Lower leg skin (tissue), 3 donors: Measurements from ENCODE around the gene KCNB1.

Source experiments
- POLR2A ChIP-seq, 2 donors: fragments of 450-650 bp; IDR thresholded peaks; one replicate each; pipeline ENCODE4 v1.6.1; 2016 to 2017; ENCODE audit warnings: antibody characterized with exemption in 2 of 2, mild to moderate bottlenecking in 1 of 2, moderate library complexity in 1 of 2
- TF ChIP-seq, protein P1 (sequence below), 3 donors: fragments of 450-650 bp; IDR thresholded peaks; one replicate each; pipeline ENCODE4 v1.5.1; 2016; ENCODE audit warnings: antibody characterized with exemption in 3 of 3, mild to moderate bottlenecking in 3 of 3, moderate library complexity in 2 of 3

DNA sequence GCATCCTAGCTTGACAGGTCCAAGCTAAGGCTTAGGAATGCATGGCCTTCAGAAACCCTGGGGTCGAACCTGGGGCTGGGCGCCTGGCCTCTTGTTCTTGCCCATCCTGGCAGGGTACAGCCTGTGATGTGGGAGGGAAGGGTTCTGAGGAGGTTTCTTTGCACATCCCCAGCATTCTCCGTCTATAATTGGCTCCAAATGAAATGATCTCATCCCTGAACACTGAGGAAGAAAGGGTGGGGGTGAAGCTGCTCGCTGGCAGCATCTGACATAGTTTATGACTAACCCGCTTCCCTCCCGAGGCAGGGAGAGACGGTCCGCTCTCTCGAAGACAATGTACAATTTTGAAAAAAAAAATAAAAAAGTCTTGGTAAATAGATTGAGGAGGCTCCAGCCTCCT is 137.5 kb downstream of the KCNB1 start:
- TF ChIP-seq, protein P1, sequence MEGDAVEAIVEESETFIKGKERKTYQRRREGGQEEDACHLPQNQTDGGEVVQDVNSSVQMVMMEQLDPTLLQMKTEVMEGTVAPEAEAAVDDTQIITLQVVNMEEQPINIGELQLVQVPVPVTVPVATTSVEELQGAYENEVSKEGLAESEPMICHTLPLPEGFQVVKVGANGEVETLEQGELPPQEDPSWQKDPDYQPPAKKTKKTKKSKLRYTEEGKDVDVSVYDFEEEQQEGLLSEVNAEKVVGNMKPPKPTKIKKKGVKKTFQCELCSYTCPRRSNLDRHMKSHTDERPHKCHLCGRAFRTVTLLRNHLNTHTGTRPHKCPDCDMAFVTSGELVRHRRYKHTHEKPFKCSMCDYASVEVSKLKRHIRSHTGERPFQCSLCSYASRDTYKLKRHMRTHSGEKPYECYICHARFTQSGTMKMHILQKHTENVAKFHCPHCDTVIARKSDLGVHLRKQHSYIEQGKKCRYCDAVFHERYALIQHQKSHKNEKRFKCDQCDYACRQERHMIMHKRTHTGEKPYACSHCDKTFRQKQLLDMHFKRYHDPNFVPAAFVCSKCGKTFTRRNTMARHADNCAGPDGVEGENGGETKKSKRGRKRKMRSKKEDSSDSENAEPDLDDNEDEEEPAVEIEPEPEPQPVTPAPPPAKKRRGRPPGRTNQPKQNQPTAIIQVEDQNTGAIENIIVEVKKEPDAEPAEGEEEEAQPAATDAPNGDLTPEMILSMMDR (IDR thresholded peaks at IDR 0.05), result no peak
- no peak for TF ChIP-seq POLR2A (IDR thresholded peaks at IDR 0.05)
